Neural cell (in vitro differentiated cells): ENCODE data around the gene ADAMTS2.

Experiments
- CTCF ChIP-seq: fragments of 450-650 bp; IDR thresholded peaks from 2 replicates; pipeline ENCODE4 v1.5.1; 2014; ENCODE audit warnings: antibody characterized with exemption, mild to moderate bottlenecking, moderate library complexity; ENCODE audit not compliant: poor library complexity, severe bottlenecking
- EP300 ChIP-seq: fragments of 450-650 bp; conservative IDR thresholded peaks from 2 replicates; pipeline ENCODE4 v1.6.1; 2014; ENCODE audit warnings: antibody characterized with exemption, mild to moderate bottlenecking, moderate library complexity; ENCODE audit not compliant: poor library complexity, severe bottlenecking
- EZH2 ChIP-seq: fragments of 200-600, 300-800 bp; shearing (Covaris generic), sonication (generic); IDR thresholded peaks from 2 replicates; pipeline ENCODE4 v1.6.1; 2014; ENCODE audit warnings: antibody characterized with exemption, low read length, borderline replicate concordance, mild to moderate bottlenecking; ENCODE audit not compliant: insufficient read depth, poor library complexity, severe bottlenecking
- MXI1 ChIP-seq: fragments of 450-650 bp; conservative IDR thresholded peaks from 2 replicates; pipeline ENCODE4 v1.6.1; 2014; ENCODE audit warnings: antibody characterized with exemption, mild to moderate bottlenecking; ENCODE audit not compliant: poor library complexity, severe bottlenecking
- POLR2AphosphoS5 ChIP-seq: IDR thresholded peaks from 2 replicates; pipeline ENCODE4 v1.6.1; 2012
- SMC3 ChIP-seq: fragments of 450-650 bp; conservative IDR thresholded peaks from 2 replicates; pipeline ENCODE4 v1.6.1; 2014; ENCODE audit warnings: antibody characterized with exemption, mild to moderate bottlenecking, moderate library complexity; ENCODE audit not compliant: poor library complexity
- TAF1 ChIP-seq: IDR thresholded peaks from 2 replicates; pipeline ENCODE4 v1.6.1; 2012; ENCODE audit warnings: low read depth

- TF ChIP-seq CTCF: no peak
- no peak for TF ChIP-seq EZH2
- no peak for TF ChIP-seq MXI1
- no peak for TF ChIP-seq SMC3
- no peak for TF ChIP-seq POLR2AphosphoS5
- TF ChIP-seq TAF1: no peak
- no peak for TF ChIP-seq EP300
Measured at GRCh38 chr5:179187229-179187678, 158.0 kb downstream of the ADAMTS2 start.
